ENCODE data around the gene GABBR2.

The GABBR2 gene

DNA sequence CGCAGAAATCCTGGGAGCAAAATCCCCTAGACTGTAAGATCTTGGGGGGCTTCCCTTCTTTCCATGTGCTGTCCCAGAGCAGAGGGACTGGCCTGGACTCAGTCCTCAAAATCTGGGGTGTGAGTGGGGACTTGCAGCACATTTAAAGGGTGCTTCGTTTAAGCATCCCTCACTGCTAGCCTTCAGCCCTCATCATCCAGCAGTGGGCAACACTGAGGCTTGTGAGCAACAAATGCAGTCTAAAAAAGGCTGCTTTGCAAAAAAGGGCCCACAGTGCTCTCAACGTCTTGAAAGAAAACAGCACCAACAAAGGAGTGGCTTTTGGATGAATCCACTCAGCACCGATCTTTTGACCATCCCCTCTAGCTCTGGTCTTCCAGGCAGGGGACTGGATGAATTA is 325.0 kb downstream of the GABBR2 start:
- DNase-seq, result no peak

DNA sequence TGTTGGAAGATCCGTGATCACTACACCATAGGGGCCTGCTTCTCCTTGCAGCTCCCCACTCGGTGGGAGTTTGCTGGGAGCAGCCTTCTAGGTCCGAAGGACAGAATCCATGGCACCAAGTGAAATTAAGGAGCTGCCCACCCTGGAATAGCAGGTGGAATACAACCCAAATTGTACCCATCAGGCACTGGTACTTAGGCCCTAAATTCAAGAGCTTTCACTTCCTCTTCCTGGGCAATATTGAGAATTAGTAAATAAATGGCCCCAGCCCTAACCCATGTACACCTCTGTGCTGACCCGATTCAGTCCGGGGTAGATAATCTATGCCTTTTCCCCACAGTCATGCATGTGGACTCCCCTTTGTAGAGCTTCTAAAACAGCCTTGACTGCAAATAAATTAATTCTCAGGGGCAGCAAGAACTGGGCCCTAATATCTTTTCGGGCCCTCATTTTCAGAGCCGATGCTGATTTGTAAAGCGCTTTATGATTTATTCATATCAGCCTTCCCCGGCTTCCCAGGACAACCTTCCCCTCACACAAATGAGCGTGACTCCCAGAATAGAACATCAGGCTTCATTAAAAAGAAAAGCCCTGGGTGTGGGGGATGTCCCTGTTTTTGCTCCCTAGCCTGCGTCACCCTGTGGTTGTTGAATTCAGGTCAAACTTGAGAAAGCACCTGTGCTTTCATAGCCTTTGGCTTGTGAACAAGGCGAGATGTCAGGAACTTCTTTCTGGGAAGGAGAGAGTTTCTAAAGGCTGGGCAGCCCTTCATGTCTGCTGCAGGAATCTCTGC is 327.2 kb downstream of the GABBR2 start:
- no peak for DNase-seq

DNA sequence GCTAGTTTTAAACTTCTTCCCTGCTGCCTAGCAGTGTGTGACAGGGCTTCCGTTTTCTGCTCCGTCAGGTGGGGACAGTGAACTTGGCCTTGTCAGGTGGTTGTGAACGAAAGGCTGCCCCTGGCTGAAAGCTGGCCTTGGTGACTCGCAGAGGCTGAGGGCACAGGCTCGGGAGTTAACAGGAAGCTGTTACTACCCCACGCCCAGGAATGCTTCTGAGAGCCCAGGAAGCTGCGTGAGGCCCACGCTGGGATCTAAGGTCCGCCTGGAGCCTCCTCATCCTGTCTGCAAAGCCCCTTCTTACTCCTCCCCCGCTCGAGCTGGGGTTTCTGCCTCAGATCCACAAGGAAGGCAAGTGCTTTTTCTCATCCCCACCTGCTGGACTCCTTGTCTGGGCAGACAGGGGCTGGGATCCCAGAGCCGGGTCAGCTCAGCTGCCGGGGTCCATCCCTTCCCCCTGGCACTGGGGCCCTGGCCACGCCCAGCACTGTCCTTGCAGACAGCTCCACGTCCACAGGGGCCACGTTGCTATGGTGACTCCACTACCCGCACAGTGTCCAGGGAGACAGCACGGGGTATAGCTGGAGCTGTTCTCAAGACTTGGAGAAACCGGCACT is 328.6 kb downstream of the GABBR2 start:
- DNase-seq, result no peak

DNA sequence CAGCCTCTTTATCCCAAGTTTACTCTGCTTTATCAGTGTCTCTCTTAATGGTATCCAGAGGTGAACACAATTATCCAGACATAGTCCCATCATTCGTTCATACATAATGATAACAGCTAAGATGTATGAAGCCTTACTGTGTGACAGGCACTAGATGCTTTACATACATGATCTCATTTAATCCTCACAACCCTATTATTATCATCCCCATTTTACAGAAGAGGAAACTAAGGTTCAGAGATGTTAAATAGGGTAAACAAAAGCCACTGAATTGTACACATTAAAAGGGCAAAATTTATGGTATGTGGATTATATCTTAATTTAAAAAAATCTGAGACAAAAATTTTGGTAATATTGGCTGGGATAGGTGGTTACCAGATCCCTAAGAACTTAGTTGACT is 329.2 kb downstream of the GABBR2 start:
- DNase-seq, result no peak

DNA sequence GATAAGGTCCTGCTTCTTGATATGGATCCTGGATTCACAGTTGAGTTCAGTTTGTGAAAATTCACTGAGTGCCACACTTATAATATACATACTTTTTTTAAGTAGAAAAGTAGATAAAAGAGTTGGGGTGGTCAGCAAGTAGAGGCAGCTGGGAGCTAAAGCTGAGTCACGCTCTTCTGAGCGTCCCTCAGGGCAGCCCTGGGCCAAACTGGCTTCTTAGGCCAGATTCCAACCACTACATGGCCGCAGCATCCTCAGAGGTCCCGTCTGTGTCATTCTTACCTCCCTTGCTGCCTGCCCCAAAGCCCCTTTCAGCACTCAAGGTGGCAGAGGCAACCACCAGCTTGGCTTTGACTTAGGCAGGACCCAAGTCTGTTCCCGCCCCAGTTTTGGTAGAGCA is 329.9 kb downstream of the GABBR2 start:
- DNase-seq, result no peak

DNA sequence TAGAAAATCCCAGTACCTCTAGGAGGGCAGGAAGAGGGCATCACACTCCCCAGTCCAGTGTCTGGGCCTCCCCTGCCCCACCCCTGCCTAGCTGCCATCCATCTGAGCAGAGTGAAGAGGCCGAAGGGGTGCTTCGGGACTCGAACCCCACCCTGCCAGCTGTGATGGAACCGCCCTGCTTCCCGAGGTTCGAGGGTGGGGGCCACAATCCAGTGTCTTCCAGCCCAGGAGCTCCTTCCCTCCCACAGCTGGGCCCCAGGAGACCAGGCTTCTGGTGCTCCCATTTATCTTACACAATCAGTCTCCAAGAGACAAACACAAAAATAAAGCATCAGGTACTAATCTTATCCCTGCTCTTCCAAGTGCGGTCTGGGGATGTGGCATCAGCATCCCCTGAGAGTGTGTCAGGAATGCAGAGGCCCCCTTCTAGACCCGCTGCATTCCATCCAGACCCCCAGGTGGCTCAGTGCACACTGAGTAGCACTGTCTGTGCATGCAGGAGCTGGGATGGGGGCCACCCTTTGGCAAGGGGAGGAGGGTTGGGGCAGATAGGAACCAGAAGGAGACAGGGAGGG is 330.4 kb downstream of the GABBR2 start:
- no peak for DNase-seq

DNA sequence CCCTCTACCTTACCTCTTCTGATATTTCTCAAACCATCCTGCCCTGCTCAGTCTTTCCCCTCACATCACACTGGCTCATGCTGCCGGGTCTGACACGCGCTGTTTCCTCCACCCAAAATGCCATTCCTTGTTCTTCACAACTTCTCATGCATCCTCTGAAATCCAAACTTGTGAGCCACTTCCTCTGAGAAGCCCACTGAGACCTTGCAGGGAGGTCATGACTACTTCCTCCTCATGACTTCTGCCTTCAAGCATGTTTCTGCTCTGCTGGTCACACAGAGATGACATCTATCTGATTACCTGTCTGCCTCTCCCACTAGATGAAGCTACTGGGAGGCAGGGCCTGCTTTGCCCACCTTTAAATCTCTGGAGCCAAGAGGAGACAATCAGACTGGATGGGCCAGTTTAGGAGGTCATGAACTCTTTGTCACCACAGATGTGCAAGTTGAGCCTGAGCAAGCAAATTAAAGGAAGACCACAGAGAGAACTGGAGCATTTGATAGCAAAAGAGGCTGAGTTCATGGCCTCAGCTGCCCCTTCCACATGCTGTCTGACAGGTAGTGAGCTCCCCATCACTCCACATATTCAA is 333.5 kb downstream of the GABBR2 start:
- DNase-seq, result no peak

DNA sequence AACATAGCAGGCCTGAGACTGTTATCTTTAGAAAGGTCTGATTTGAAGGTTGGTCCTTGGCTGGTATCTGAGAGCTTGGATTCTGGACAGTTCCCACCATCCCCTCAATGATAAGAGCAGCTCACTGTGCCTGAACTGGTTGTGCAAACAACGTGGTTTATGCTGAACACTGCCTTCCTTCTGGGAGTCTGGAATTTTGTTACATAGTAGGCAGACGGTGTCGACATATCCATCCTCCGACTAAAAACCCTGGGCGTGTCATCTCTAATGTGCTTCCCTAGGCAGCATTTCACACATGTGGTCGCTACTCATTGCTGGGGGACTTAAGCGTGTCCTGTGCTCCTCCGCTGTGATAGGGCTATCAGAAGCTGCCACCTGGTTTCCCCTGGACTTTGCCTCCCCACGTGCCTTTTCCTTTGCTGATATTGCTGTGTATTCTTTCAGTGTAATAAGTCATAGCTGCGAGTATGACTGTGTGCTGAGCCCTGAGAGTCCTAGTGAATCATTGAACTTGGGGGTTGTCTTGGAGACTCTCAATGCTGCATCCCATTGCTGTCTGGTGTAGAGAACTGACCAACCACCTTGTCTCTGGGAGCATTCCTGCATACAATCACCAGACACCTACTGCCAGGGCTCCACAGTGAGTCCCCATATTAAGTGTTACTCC is 334.2 kb downstream of the GABBR2 start:
- no peak for DNase-seq

DNA sequence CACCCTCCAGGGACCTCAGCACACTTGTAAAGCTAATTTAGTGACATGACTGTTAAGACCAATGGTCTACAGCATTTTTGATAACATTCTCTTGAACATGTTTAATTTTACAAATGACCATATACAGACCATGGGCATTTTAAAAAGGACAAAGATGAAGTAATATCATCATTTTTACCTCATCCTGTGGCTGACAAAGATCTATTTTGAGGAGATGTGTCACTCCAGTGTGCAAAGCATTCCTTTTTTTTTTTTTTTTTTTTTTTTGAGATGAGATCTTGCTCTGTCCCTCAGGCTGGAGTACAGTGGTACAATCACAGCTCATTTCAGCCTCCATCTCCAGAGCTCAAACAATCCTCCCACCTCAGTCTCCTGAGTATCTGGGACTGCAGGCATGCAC is 335.1 kb downstream of the GABBR2 start:
- DNase-seq, result no peak

DNA sequence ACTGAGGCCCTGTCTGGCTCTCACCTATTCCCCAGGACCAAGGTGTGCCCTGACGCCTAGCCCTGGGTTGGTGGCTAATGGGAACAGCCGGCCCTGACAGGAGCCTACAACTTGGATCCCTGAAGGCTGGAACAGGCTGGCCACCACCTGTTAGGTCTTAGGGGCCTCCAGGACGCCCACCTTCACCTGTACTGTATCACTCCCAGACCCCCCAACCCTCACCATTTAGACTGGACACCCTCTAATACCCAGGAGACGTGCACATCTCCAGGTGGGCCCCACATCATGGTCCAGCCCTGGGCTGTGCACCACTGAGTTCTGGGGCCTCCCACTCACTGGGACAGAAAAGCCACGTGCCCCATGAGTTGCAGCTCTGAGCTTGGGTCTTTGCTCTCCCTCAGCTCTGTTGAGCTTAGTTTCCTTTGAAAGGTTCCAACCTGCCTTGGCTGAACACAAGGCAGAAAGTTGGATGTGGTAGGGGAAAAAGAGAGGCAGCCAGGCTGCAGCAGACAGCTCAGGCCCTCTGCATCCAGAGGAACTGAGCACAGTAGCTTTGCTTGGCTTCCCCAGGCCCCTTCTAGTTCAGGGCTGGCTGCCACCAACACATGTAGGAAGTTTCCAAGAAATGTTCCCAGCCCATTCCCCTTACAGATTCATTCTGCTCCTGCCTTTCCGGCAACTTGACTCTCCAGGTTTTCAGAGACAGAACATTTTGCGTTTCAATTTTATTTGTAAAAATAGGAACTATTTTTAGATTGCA is 336.5 kb downstream of the GABBR2 start:
- no peak for DNase-seq

DNA sequence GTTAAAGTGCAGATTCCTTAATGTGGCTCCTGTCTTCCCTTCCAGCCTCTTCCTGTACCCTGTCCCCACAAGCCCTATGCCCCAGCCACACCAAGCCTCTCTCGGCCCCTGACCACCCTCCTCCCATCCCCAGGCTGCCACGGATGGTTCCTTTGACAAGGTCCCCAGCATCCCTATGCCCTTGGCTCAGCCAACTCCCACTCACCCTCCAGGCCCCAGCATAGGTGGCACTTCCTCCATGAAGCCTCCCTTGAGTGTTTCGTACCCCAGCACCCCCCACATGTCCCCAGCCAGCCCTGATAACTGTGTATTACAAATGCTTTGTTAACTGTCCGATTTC is 337.8 kb downstream of the GABBR2 start:
- DNase-seq, result no peak

DNA sequence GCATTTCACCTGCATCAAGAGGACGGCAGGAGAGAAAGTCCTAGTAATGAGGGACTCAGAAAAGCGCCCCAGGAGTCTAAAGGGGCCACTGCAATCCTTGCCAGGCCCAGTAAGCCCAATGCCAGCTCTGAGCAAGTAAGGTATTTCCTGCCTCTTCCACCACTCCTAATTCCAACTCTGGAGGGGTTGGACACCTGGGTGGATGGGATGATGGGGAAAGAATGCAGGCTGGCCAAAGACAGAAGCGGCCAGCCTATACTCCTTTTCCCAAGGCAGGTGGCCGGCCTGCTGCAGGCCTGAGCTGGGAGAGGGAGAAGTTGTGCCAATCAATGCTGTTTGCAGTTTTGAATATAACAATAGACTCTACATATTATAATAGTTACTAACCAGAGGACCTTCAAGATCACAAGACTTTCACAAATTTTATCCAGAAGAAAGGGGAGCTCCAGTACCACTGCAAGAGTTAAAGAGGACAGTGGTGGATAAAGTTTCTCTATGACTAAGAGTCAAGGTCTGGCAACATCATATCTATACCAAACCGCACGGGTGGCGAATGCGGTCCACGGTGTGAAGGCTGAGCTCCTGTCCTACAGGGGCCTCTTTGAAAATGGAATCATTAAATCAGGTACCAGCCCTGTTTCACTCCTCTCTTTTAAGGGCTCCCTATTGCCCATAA is 338.3 kb downstream of the GABBR2 start:
- DNase-seq, result no peak

DNA sequence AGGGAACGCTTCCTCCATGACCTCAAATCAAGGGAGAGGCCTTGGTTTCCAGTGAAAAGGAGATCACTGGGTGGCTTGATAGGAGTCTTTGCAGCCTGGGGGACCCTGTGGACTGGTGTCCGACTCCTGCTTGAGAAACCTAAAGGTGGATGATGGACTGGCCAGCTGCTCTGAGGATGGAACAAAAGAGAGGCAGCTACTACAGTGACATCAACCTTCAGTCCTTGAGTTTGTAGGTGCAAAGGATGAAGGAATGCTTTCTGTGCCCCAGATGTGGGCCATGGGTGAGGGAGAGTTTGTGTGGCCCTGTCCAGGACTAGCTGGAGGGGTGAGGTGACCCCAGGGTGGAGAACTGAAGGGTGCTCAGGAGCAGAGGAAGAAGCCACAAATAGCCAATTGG is 338.8 kb downstream of the GABBR2 start:
- no peak for DNase-seq

DNA sequence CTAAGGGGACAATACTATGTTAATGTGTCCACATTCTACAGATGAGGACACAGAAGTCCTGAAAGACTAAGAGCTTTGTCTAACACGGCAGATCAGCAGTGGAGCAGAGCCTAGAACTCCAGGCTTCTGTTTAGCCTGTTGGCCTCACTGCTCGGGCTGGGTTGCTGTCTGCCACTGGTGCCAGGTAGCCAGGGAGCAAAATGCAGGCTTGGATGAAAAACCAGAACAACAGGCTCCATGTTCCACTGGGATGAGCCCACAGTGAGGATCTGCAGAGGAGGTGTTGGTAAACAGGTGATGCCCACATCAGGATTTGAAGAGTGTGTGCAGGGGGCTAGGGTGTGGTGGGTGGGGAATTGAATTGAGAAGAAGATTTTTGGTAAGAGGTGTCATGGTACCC is 339.3 kb downstream of the GABBR2 start:
- no peak for DNase-seq

DNA sequence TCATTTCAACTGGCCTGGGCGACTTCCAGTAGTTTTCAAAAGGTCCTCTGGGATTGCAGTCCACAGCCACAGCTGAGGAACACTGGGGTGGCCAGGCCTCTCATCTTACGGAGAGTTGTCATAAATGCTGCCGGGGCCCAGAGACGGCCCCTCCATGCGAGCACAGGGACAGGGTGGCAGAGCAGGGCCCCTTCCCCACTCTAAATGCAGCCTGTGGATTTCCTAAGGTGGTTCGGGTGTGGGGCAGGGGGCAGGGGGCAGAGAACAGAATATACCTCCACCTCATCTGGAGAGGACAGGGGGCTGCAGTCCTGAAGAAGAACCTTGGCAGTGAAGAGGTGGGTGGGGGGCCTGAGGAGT is 339.7 kb downstream of the GABBR2 start:
- DNase-seq, result no peak

DNA sequence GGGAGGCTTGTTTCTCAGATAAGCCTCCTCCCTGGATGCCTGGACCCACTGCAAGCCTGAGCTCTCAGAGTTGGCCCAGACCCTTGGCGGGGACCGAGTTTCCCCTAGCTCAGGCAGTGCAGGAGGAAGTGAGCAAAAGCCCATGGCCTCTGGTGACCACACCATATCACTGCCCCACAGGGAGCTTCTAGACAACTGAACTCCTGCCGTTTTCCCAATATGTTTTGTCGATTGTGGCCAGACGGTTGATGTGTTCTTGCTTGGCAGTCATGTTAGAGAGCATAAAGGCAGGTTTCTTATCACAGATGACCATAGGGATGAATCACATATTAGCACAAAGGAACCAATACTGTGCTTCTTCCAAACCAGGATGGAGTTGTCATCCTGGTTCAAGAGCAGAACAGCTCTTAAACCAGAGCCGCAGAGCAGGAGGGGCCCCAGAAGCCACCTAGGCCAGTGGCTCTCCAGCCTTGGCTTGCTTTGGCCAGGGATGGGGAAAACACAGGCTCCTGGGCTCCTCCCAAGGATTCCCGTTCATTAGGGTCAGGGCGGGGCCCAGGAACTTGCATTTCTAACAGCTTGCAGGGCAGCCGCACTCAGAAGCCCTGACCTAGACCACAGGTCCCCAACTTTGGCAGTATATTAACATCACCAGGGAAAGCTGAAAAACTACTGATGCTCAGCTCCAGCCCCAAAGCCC is 340.2 kb downstream of the GABBR2 start:
- DNase-seq, result no peak

DNA sequence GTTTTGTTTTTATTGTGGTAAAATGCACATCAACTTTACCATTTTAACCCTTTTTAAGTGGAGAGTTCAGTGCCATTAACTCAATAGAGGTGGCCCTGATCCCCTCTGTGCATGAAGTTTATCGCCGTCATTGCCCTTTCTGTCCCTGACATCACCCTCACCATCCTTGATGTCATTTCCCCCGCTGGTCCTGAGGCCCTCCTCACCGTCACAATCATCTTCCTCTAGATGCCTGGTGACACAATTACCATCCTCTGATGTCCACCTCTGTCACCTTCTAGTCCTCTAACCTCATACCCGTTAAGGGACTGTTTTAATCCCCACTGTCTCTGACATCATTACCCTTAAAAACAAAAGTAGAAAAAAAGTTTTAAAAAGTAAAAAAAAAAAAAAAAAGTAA is 340.8 kb downstream of the GABBR2 start:
- DNase-seq, result no peak

DNA sequence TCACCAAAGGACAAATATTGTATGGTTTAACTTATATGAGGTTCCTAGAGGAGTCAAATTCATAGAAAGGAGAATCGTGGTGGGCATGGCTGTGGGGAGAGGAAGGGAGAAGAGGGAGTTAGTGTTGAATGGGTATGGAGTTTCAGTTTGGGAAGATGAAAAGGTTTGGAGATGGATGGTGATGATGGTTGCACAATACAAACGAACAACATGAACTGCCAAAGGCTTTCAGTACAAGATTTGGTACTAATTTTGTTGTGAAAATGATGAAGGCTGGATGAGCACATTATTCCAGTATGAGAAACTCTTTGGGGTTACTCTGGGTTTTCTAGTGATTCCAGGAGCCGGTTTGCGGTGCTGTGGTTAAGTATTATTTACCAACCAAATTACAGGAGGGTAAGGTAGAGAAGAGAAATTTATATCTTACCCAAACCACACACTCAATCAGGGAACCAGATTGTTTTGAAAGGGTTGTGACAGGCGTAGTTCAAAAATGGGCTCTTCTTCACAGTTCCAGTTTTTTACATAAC is 341.3 kb downstream of the GABBR2 start:
- no peak for DNase-seq

DNA sequence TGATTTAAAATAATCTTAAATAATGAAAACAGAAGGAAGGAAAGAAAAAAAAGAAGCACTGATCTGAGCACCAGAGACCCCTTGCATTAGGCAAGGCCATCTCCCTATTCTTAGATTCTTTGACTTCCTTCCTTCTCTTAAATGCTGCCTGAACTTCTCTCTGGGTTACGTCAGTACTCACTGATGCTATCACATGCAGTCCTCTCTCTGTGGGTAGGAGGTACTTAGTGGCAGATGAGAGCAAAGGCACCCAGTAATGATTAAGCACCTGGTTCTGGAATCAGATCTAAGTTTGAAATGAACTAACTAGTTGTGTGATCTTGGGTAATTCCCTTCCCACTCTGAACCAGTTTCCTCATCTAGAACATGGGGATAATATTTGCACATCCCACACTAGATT is 343.0 kb downstream of the GABBR2 start:
- DNase-seq, result no peak

DNA sequence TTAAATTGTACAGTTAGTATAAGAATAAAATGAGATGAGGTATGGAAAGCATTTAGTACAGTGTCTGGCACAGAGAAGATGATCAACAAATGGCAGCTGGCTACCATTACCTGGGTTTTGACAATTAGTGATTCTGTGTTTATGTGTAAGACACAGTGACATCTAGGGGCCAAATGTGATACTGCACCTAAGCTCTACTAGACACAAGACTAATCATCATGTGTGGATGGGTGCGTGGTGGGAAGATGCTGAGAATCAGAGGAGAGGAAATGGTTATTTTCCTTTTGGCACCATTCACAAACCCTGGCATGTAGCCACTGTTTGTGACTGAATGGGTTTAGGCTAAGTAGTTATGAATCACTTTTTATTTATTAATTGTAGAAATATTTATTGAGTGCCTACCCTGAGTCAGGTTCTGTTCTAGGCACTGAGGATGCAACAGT is 343.5 kb downstream of the GABBR2 start:
- DNase-seq, result no peak

DNA sequence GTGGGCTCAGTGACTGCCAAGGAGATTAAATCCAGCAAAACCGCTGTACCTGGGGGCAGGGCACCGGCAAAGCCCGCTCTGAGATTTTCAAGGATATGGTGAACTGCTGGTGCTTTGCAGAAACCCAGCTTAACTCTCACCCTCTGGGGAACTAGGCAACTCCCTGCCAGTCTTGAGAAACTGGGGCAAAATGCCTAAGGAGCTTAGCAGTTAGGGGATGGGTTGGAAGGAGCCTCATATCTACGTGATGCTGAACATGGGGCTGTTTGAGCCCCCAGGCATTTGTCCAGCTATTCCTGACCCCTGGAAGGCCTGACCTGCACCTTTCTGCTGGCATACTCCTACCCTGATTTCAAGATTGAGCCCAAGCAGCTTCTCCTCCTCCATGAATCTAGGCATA is 344.6 kb downstream of the GABBR2 start:
- DNase-seq, result no peak

Data from NCI-H446 treated with DMSO at 0.1 percent for 48 hours (cell line).